ENCODE measurements around the gene CCNH.

Gene CCNH

DNA sequence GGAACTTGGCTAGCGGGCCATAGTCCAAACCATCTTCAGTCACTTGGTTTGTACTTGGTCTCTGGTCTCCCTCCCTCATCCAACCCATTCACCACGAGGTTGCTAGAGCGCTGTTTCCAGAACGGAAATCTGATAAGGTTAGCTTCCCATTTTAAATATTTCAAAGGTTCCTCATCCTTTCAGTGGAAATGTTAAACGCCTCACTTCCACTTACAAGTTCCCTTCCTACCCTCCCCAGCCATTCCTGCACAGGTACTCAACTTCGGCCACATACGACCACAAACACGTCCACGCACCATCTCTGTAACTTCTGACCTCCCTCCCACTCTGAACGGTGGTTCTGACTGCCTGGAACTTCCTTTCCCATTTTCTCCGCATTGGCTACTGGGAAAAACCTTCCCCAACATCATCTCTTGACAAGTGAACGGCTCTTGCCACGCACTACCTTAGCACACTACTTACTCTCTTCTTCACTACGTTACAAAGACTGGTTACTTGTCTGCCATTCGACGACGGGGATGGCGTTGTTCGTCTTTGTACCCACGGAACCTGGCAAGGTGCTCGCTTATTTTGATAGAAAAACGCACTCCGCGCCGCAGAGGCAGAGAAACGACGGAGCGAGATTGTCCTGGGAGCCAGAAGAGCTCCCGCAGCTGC is 629 bp downstream of the CCNH start:
- in situ Hi-C loops (cut with HindIII; ENCODE audit: low pct_ligation_motif_present, low sequenced_read_pairs), result no loop called here
- Histone ChIP-seq H3K27me3 (replicated peaks) (no peaks in the 10 kb centered on the region), H3K27ac (peak overlapping the region; percentile 93), H3K36me3 (replicated peaks) (peaks cover 26% of the 10 kb centered on the region), H3K4me3 (ENCODE audit: low read depth, low read length) (peak overlapping the region; percentile 96)
- TF ChIP-seq, protein P1, sequence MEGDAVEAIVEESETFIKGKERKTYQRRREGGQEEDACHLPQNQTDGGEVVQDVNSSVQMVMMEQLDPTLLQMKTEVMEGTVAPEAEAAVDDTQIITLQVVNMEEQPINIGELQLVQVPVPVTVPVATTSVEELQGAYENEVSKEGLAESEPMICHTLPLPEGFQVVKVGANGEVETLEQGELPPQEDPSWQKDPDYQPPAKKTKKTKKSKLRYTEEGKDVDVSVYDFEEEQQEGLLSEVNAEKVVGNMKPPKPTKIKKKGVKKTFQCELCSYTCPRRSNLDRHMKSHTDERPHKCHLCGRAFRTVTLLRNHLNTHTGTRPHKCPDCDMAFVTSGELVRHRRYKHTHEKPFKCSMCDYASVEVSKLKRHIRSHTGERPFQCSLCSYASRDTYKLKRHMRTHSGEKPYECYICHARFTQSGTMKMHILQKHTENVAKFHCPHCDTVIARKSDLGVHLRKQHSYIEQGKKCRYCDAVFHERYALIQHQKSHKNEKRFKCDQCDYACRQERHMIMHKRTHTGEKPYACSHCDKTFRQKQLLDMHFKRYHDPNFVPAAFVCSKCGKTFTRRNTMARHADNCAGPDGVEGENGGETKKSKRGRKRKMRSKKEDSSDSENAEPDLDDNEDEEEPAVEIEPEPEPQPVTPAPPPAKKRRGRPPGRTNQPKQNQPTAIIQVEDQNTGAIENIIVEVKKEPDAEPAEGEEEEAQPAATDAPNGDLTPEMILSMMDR (IDR thresholded peaks at IDR 0.05; ENCODE audit: low read depth, low read length, missing control alignments), result no peak
- DNase-seq, result no peak

DNA sequence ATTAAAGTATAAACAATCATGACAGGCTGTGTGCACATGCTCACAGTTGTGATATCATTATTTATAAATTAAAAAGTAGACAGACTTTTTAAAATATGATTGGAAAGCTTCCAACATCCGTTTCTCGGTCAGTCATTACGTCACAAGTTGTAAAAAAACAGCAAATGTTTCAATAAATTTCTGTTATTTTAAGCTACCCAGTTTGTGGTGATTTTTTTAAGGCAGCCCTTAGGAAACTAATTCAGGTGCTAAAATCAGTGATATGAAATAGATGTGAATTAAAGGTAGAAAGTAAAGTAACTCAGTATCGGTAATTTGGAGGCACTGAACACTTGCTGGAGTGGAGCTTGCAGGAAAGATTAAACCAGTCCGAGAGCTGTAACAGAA is 1.2 kb downstream of the CCNH start:
- in situ Hi-C loops (cut with HindIII; ENCODE audit: low pct_ligation_motif_present, low sequenced_read_pairs), result no loop called here
- H3K27me3 ChIP-seq (replicated peaks), result no peaks in the 10 kb centered on the region
- peaks cover 30% of the 10 kb centered on the region for H3K36me3 ChIP-seq (replicated peaks)
- H3K27ac ChIP-seq, result peak overlapping the region; percentile 93
- TF ChIP-seq, protein P1 (IDR thresholded peaks at IDR 0.05; ENCODE audit: low read depth, low read length, missing control alignments), result no peak
- peak overlapping the region; percentile 96 for H3K4me3 ChIP-seq (ENCODE audit: low read depth, low read length)
- no peak for DNase-seq

DNA sequence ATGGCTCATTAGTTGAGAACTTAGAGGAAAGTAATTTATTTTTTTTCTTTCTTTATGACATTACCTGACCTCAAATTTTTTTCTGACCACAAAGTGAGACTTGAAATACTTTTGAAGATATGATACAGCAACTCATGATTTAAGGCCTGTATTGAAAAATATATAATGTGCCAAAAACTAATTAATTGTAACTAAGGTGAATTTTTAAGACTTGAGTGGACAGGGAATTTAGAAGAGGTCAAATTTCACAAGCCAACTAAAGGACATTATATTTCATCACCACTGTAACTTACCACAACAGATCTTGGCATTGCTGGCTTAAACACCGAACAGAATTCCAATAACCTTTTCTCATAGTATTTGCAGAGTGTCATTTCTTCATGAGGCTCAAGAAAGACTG is 1.8 kb downstream of the CCNH start:
- H3K27me3 ChIP-seq (replicated peaks), result no peaks in the 10 kb centered on the region
- in situ Hi-C loops (cut with HindIII; ENCODE audit: low pct_ligation_motif_present, low sequenced_read_pairs), result no loop called here
- TF ChIP-seq, protein P1 (IDR thresholded peaks at IDR 0.05; ENCODE audit: low read depth, low read length, missing control alignments), result no peak
- peak overlapping the region; percentile 93 for H3K27ac ChIP-seq
- peaks cover 31% of the 10 kb centered on the region for H3K36me3 ChIP-seq (replicated peaks)
- H3K4me3 ChIP-seq (ENCODE audit: low read depth, low read length), result peak overlapping the region; percentile 96
- no peak for DNase-seq

DNA sequence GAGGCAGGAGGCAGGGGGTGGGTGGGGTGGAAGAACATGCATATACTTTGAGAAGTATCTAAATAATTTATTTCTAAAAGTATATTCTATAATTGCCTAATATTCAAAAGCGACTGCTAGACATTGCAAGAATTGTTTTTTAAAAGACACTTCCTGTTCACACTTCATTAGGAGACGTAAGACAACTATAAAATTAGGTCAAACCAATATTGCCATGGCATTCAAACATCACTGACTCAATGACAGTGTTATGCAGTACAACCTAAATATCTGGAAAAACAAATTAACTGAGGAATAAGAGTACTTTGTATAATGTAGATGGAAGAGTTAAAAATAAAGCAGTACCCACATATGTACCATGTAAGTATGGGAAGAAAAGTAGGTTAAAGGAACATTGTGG is 4.5 kb downstream of the CCNH start:
- Histone ChIP-seq H3K27me3 (replicated peaks) (no peaks in the 10 kb centered on the region), H3K4me3 (ENCODE audit: low read depth, low read length) (no peak overlapping the region), H3K27ac (no peak overlapping the region), H3K36me3 (replicated peaks) (peaks cover 53% of the 10 kb centered on the region)
- DNase-seq, result no peak
- in situ Hi-C loops (cut with HindIII; ENCODE audit: low pct_ligation_motif_present, low sequenced_read_pairs), result no loop called here
- TF ChIP-seq, protein P1 (IDR thresholded peaks at IDR 0.05; ENCODE audit: low read depth, low read length, missing control alignments), result no peak

DNA sequence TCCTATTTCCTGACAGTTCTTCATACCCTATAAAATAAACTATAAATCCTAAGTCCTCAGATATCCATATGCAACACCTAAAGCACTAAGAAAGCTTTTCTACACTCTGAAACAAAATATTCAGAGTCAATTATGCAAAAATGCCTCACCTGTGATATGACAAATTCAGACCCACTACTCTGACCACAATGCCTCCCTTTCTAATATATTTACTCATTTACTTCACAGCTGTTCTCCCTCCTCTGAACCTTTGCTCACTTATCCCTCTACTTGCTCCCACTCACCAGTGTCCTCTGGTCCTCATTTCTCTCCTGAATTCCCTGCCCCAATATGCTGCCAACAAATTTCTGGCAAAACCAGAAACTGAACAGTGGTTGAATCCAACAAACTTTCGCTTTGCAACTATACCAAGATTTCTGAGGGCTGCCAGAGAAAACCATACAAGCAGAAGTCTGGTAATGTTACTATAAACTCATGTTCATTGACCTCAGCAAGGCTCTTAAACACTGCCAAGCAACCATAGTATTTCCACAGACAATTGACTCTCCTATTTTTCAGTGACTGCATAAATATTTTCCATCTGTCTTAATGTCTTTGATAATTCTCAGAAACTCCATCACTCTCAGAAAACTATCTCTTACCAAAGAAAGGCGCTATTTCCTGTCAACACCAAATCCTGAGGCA is 7.1 kb downstream of the CCNH start:
- Histone ChIP-seq H3K27ac (no peak overlapping the region), H3K27me3 (replicated peaks) (no peaks in the 10 kb centered on the region), H3K36me3 (replicated peaks) (peaks cover 65% of the 10 kb centered on the region), H3K4me3 (ENCODE audit: low read depth, low read length) (no peak overlapping the region)
- TF ChIP-seq, protein P1 (IDR thresholded peaks at IDR 0.05; ENCODE audit: low read depth, low read length, missing control alignments), result no peak
- in situ Hi-C loops (cut with HindIII; ENCODE audit: low pct_ligation_motif_present, low sequenced_read_pairs), result no loop called here
- DNase-seq, result no peak

All from brain microvascular endothelial cell (primary cell).